ENCODE data around the gene FSIP2.

FSIP2 gene

DNA sequence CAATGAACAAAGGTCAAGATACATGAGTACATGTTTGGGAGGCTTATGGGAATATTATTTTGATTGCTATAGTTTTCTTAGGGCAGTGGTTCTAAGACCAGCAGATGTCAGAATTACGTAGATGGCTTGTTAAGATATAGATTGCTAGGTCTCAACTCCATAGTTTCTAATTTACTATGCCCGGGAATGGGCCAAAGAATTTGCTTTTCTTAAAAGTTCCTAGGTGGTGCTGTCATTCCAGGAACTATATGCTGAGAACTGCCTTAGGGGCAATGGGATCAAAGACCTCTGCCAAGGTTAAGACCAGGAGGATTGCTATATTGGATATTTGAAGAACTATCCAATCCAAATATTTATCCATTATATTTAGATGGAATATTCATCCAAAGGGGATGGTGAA is 141.8 kb downstream of the FSIP2 start:
- in situ Hi-C loops (cut with MboI; ENCODE audit: low pct_unique_long_range_greater_than_20kb, low sequenced_read_pairs, unreplicated experiment): no loop called here
- no peak for DNase-seq (ENCODE audit: low spot score)
- TF ChIP-seq, protein P1, sequence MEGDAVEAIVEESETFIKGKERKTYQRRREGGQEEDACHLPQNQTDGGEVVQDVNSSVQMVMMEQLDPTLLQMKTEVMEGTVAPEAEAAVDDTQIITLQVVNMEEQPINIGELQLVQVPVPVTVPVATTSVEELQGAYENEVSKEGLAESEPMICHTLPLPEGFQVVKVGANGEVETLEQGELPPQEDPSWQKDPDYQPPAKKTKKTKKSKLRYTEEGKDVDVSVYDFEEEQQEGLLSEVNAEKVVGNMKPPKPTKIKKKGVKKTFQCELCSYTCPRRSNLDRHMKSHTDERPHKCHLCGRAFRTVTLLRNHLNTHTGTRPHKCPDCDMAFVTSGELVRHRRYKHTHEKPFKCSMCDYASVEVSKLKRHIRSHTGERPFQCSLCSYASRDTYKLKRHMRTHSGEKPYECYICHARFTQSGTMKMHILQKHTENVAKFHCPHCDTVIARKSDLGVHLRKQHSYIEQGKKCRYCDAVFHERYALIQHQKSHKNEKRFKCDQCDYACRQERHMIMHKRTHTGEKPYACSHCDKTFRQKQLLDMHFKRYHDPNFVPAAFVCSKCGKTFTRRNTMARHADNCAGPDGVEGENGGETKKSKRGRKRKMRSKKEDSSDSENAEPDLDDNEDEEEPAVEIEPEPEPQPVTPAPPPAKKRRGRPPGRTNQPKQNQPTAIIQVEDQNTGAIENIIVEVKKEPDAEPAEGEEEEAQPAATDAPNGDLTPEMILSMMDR (IDR thresholded peaks at IDR 0.05; ENCODE audit: extremely low read depth, insufficient read depth, missing control alignments): no peak
